NOMO-1 (cell line): ENCODE measurements around the gene FGFR1OP2.
A peak's percentile ranks its signal among the peaks of the same experiment; 100 is the strongest.

ENCODE experiments used
- DNase-seq, 2 experiments: peaks; one replicate each; lab custom pipeline; 2025; ENCODE audit not compliant: unreplicated experiment in 2 of 2; lab: John Stamatoyannopoulos, UW

FGFR1OP2 gene

DNA sequence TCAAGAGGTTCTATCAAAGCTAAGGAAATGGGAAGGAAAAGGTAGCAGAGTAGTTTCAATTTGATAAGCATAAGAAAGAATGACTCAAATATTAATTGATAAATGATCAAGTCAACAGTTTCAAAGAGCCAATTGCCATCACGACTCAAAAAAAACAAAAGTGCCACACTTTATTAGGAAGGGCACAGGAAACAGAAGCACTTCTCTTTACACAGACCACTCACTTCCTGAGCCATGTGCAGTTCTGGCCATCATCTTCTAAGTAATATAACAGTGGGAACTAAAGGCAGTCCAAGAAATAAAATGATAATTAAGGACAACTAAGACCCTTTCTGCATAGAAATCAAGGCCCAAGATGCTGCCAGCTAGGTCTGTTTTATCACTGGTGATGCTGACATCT lies 62.7 kb downstream of the FGFR1OP2 start:
- DNase-seq: no peak

DNA sequence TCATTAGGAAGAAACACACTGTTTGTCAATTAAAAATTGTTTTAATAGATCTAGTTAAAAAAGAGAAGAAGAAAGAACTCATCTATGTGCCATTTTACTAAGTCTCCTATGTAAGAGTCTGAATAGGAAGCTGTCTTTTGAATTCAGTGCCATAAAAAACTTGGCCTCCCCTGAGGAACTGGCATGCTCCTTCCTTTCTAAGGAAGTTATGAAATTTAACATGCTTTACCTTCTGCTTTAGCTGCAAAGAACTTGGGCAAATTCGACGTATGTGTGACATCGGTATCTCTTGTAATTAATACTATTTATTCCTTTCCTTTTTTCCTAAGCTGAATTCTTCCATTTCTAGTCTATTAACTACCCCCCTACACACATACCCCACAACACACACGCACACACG lies 63.4 kb downstream of the FGFR1OP2 start:
- DNase-seq: peak; percentile 59 to 73

DNA sequence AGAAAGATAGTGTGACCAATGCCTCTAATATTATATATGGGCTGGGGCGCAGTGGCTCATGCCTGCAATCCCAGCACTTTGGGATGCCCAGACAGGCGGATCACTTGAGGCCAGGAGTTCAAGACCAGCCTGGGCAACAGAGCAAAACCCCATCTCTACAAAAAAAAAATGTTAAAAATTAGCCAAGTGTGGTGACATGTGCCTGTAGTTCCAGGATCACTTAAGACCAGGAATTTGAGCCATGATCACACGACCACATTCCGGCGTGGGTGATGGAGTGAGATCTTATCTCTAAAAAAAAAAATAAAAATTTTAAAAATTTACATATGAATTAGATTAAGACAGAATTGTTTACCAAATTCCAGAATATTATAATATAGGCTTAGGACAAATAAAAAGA lies 63.9 kb downstream of the FGFR1OP2 start:
- no peak for DNase-seq

DNA sequence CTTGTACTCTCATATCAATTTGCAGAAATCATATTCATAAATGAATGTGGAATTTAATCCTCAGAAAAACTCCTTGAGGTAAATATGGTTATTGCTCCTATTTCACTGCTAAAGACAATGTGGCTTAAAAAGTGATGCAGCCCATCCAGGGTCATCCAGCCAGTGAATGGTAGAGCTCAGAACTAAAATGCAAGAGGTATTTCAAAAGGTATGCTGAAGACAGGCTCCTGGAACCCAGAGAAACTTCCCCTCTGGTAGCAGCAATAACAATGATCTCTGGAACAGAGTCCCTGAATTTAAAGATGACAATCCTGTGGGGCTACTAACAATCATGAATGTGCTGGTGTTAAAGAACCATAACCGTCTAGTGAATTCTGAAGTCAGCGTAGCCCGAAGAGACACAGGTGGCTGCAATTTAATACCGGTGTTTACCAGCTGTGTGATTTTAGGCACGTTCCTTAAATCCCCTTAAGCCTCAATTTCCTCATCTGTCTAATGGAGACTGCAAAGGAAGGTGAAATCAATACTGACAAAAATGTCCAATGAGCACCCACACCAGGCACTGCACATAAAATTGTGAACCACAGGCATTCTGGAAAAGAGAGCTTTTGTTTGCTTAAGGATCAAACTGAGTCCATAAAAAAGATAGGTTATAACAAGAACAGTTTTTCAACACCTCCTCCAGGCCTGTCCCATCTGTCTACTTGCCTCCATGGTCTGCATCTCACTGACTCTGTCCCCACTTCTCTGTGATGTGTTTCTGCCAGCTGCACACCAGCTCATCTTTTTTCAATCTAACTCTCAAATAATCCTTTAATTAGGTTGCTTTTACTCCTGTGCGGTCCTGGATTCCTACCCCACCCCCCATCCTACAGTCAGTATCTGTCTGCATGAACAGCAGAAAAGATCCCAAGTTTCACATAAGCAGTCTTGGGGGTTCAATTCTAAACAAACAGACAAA lies 65.4 kb downstream of the FGFR1OP2 start:
- DNase-seq: no peak

DNA sequence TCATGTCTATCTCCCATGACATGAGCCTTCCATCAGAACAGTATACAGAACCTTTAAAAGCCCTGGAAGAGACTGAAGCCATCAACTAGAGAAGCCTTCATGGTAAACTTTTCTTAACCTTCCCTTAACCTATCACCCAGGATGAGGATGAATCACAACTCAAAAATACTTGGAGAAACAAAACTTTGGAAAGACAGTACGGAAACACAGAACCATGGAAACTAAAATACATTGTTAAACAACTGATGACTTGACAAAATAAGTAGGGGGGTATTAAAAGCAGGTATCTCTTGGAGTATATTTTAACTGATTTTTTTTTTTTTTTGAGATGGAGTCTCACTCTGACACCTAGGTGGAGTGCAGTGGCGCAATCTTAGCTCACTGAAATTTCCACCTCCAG lies 67.2 kb downstream of the FGFR1OP2 start:
- no peak for DNase-seq

DNA sequence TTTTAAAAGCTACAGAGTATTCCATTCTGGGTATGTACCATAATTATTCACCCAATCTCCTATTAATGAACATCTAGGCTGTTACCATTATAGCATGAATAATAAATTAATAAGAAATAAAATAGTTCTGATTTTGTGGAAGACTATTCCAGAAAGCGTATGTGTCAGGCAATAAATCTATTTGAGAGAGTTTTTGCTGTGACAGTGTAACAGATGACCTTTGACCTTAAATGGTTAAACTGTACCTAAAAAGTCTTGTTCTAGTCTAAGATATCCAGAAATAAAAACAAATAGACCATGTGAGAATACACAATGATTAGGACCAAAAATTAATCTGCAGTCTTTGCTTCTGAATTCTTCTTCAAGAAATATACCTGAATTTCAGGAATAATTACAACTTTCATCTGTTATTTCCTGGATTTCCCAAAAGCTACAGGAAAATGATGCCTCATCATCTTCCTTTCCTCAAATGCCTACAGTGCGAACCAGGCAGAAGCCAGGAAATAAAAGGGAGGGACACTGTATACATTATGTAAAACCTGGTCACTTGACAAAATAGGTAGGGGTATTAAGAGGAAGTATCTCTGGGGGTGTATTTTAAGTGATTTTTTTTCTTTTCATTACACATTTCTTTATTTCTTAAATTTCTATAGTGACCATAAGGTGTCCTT lies 68.7 kb downstream of the FGFR1OP2 start:
- no peak for DNase-seq

DNA sequence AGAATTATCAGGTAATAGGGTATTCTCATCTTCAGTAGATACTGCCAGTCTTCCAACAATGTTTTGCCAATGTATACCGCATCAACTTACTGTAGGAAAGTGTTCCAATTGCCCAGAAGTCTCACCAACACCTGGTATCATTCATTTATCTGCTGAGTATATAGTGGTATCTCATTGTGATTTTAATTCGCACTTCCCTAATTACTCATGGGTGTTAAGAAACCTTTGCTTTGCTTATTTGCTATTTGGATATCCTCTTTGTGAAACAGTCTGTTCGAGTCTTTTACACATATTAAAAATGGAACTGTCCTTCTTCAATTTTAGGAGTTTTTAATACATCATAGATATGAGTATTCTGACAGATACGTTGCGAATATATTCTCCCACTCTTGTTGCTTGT lies 69.8 kb downstream of the FGFR1OP2 start:
- DNase-seq: peak in 1 of 2 experiments; percentile 67

DNA sequence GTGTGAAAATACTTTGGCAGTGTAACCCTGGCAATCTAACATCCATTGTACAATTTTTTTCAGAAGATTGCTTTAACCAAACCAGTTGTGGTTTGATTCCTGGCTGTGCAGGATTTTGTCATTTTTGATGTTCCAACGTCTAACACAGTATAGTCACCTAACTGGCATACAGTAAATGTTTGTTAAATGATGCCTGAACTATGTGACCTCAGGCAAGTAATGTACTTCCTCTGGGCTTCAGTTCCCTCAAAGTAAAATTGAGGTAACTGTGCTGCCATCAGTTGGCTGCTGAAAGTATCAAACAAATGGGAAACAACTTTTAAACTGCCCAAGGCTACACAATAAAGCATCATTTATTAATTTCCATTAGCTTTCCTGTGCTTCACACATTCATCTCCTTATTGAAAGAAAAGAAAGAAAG lies 71.6 kb downstream of the FGFR1OP2 start:
- peak in 1 of 2 experiments; percentile 7 for DNase-seq

DNA sequence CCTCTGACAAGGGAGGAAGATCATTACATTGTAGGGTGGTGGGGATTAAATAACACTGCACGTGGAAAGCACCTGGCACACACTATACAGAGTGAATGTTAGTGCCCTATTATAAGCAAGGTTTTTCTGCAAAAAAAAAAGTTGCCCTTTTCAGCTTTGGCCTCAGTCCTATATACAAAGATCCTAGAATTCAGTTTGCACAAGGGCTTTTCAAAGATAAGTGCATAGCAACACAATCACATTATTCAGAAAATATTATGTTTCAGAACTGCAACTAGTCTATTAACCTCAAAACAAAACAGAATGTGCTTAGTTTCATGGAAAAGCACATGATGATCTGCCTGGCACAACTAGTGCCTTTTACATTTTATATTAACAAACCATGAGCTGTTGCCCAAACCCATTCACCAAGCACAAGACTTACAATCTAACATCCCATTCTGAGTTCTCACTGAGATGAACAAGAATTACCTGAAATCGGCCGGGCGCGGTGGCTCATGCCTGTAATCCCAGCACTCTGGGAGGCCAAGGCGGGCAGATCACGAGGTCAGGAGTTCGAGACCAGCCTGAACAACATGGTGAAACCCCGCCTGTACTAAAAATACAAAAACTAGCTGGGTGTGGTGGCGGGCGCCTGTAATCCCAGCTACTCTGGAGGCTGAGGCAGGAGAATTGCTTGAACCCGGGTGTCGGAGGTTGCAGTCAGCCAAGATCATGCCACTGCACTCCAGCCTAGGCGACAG lies 74.1 kb downstream of the FGFR1OP2 start:
- no peak for DNase-seq

DNA sequence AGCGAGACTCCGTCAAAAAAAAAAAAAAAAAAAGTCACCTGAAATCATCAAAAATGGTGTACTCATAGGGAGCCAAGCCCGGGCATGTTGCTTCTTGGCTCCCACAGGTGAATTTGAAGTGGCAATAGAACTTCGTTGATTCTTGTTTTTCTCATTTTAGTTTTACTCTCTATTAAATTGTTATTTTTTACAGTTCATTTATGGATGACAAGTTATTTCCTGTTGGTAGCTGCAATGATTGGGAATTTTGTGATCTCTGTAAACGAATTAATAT lies 74.6 kb downstream of the FGFR1OP2 start:
- no peak for DNase-seq

DNA sequence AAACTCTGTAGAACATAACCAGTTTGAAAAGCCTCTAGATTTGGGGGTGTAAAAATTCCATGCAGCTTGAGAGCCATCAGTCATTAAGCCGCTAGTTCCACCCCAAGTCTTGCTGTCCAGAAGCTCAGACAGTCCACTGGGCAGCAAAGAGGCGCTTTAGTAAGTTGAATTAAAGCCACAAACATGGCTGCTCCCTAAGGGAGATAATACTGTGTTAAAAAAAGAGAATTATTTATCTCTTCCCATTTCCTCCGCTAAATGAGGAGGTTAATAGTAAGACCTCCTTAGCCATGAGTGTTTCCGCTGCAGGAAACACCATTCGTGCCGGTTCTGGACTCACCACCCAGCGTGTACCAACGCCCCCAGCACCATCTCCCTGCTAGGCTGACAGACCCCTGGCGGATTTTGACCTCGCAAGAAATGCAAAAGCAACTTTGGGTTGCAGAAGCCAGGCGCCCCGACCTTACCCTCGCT lies 75.4 kb downstream of the FGFR1OP2 start:
- DNase-seq: peak in 1 of 2 experiments; percentile 47

DNA sequence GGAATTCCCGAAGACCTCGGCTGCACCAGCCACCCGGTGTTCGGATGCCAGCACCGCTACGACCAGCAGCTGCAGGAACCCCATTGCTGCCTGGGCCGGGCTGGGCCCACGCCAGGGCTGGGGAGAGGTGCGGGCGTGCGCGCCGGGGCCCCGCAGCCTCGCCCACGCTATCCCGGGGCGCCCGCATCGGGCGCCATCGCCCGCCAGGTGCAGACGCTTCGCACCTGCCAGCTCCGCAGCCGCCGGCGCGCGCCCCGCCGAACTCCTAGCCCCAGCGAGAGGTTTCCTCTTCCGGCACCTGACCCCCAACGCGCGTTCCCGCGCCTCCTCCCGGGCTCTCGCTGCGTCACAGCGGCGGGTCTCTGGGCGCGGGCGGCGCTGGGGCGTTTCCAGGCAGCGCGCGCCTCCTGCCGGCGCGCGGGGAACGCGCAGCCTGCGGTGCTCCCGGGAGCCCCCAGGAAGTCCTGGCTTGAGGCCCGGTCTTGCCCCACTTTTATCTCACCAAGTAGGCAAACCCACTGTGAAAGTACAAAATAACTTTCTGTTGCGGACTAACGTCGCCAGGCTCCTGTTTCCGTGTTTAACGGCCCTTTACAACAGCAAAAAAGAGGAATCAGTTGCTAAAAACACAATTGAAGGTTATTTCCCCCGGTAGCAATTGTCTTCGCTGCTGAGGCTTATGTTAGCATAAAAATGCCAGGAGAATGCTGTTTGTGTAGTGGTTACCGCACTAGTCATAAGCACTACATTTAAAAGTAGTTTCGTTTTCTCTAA lies 76.0 kb downstream of the FGFR1OP2 start, which contains the start of gene TM7SF3:
Gene TM7SF3 (minus strand): TSS at position 300 of the 774 bp plus-strand sequence. CDS start 216 bp downstream, at position 84.
- peak; percentile 86 to 95 for DNase-seq

DNA sequence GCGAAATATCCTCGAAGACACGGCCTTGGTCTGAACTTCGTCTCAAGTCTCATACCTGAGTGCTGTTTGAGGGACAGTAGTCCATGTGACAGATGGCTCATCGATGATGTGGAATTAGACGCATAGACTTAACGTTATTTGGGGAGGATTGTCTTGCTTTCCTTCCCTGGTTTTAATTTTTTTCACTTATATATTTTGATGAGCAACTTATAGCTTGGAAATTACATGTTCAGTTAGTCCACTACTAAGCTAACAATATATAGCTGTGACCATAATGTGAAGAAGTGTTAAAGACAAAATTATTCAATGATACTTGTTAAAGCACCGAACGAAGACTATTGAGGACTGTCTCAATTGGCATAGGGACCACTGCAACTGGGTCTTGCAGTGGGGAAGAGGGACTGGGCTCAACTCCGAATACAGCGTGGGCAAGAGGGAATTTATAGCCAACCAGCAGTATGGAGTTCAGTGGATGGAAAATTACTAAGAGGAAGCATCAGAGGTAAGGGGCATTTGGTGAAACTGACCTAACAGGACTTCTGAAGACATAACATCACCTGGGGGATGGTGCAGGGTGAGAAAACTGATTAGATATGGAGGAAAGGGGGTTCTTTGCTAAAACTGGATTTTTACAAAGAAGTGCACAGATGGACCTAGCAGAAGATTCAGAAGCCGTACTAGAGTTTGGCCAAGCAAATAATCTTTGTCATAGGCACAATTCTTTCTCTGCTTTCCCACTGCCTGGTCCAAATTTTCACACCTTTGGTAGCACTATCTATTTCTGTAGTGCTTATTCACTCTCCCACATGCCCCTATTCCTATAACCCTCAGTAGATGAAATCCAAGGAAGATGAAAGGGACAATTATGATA lies 76.8 kb downstream of the FGFR1OP2 start:
- DNase-seq: no peak

DNA sequence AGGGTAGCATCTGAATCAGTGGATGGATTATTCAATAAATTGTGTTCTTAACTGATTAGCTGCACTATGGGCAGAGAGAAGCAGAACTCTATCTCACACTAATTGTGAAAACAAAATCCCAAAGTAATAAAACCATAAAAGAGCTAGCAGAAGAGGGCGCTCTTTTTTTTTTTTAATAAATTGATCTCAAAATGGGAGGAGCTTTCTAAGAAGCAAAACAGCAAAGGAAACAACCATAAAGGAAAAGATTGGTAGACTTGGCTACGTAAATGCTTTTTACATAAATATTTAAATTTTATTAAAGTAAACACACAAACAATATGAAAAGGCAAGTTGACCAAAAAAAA lies 77.4 kb downstream of the FGFR1OP2 start:
- DNase-seq: peak in 1 of 2 experiments; percentile 65
